GM10266 (cell line): ENCODE results near the gene ARHGEF17.

Source experiments
- DNase-seq: peaks from one replicate; pipeline ENCODE4 v3.0.0; 2012; ENCODE audit errors: extremely low spot score
- TF ChIP-seq, protein P1 (sequence below): IDR thresholded peaks from 2 replicates; pipeline ENCODE4 v1.5.1; 2012; ENCODE audit warnings: mild to moderate bottlenecking, low read depth; ENCODE audit not compliant: control insufficient read depth, insufficient read depth; ENCODE audit errors: missing control alignments

The ARHGEF17 gene

DNA sequence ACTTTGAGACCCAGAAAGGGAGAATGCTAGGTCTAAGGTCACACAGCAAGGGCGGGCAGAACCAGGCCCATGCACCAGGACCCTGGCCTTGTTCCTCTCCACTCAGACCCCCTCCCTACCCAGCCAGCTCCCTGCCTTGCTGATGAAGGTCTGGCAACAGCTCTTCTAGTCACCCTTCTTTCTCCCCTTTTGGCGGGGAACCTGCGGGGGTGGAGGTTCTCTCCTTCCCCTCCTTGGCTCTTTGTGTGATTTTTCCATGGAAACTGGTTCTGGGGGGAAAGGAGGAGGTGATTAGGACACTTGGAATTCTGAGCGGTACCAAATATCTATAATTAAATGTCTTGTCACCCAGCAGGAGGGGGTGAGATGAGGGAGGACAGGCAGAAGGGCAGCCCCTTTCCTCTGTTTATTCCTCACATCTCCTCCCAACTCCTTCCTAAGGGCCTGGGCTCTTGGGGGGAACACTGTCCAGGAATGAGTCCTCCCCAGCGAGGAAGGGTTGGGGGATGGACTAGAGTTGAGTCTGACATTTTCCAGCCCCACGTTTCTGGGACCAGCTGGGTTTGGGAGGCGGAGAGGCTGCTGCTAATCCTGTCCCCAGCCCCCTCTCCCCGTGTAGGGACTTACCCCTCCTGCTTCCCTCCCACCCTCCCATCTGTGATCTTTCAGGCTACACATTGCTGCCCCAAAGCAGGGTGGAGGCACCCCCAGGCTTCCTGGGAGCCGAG, 7.4 kb downstream of the ARHGEF17 start:
- DNase-seq, result no peak
- TF ChIP-seq, protein P1, sequence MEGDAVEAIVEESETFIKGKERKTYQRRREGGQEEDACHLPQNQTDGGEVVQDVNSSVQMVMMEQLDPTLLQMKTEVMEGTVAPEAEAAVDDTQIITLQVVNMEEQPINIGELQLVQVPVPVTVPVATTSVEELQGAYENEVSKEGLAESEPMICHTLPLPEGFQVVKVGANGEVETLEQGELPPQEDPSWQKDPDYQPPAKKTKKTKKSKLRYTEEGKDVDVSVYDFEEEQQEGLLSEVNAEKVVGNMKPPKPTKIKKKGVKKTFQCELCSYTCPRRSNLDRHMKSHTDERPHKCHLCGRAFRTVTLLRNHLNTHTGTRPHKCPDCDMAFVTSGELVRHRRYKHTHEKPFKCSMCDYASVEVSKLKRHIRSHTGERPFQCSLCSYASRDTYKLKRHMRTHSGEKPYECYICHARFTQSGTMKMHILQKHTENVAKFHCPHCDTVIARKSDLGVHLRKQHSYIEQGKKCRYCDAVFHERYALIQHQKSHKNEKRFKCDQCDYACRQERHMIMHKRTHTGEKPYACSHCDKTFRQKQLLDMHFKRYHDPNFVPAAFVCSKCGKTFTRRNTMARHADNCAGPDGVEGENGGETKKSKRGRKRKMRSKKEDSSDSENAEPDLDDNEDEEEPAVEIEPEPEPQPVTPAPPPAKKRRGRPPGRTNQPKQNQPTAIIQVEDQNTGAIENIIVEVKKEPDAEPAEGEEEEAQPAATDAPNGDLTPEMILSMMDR, result no peak

DNA sequence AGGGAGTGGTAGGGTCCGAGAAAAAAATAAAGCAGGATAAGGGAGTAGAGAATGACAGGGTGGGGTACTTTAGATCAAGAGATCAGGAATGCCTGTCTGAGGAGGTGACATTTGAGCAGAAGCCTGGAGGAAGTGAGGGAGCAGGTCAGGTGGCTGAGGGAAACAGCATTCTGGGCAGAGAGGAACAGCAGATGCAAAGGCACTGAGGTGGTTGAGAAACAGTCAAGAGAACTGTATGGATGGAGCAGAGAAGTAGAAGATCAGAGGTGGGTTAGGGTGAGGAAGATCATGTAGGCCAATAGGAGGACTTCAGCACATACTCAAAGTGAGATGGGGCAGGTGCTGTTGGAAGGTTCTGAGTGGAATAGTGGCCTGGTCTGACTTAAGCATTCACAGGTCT, 8.3 kb downstream of the ARHGEF17 start:
- no peak for DNase-seq
- TF ChIP-seq, protein P1, result no peak

DNA sequence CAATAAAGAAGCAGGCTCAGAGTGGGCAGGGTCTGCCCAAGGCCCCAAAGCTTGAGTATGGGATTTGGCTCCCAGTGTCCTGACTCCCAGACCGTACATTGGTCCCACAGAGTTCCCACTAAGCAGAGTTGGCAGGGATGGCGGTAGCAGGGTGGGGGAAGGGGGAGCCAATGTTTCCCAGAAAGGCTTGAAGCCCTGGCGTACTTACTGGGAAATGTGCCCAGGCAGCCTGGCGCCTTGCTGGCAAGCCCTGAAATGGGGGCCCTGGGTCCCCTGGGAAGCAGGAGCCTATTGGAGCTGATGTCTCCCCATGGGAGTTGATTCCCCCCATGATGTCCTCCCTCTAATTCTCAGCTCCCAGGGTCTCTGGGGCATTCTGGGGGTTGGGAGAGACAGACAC, 9.3 kb downstream of the ARHGEF17 start:
- TF ChIP-seq, protein P1, result no peak
- DNase-seq, result no peak

DNA sequence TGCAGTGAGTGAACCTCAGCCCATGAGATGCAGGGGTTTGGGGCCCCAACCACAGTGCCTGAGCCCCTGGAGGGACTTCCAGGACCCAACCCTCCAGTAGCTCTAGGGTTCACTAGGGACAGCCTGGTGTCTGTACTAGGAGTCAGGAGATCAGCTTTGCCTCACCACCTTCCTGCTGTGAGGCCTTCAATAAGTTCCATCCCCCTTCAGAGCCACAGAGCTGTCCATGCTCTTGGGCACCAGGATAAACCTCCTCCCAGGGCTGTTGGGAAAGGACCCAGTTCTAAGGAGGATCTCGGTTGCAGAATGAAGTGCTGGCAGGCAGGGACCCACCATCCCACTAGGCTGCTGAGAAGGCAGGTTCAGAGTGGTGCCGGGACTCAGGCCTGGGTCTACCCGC, 9.7 kb downstream of the ARHGEF17 start:
- TF ChIP-seq, protein P1, result no peak
- DNase-seq, result no peak

DNA sequence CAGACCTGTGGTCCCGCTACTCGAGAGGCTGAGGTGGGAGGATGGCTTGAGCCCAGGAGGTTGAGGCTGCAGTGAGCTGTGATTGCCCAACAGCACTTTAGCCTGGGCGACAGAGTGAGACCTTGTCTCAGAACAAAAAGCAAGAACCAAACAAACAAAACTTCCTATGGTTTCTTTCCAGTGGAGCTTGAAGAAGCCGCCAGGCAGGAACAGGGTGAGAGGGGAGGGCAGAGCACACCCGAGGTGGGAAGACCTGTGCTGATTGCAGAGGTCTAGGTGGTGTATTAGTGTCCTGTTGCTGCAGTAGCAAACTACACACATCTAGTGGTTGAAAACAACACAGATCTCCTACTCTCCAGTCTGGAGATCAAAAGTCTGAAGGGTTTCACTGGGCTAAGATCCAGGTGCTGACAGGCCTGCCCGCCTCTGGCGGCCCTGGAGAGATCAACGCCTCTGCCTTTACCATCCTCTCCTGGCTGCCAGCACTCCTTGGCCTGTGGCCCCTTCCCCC, 10.5 kb downstream of the ARHGEF17 start:
- no peak for DNase-seq
- TF ChIP-seq, protein P1, result no peak

DNA sequence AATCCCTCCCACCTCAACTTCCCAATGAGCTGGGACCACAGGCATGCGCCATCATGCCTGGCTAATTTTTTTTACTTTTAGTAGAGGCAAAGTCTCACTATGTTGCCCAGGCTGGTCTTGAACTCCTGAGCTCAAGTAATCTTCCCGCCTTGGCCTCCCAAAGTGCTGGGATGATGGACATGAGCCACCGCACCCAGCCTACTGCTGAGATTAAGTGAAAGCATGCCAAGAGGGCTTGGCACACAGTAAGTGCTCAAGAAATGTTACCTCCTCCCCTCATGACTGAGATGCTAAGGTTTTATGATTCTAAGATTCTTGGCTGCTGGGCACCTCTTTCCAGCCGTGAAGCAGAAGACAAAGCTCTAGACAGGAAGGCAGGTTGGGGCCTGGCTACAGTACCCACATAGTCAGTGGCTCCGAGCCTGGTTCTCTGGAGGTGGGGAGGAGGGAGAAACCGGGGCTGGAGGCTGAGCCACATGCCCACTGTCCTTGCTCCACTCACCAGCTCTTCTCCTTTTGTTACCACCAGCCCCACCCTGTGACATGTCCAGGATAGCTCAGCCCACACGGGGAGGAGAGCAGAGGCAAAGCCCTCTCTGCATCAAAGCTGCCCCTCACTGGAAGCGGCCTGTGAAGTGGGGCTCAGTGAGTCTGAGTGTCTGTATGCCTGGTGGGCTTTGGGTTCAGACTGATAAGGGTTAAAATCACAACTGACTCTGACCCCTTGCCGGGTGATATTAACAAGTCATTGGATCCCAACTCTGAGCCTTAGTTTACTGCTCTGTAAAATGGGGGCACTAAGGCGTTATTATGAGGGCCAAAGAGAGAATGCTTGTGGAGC, 12.9 kb downstream of the ARHGEF17 start:
- TF ChIP-seq, protein P1, result no peak
- DNase-seq, result no peak
